HepG2 (cell line): ENCODE data around the gene SLC8B1. TPM values are rescaled to one million over a fixed set of nuclear protein-coding genes. Genes with fewer than 3 reads are reported as not detected.

Experiments
- ATAC-seq: fragments of 200-7000 bp; cut with Tn5 transposase; 3 replicates; pipeline ENCODE4 v1.9.1; 2020; ENCODE audit warnings: mild to moderate bottlenecking, moderate library complexity
- BruUV-seq: library from RNA; stranded (reverse); fragments of 400-500 nt; replicated peaks from 2 replicates; lab custom pipeline; 2021; lab: Mats Ljungman, UMichigan
- CTCF ChIA-PET: fragments of 300-600 bp; formaldehyde crosslinking; extraction: SDS; loops from one replicate; lab custom pipeline; 2021; ENCODE audit warnings: low total read pairs, inconsistent platforms, low intra/inter-chr PET ratio; lab: Yijun Ruan, JAX
- POLR2A ChIA-PET: fragments of 350-600 bp; sonication (Branson Sonifier 250); formaldehyde crosslinking; loops from one replicate; lab custom pipeline; 2020; ENCODE audit warnings: antibody characterized with exemption, inconsistent platforms; lab: Yijun Ruan, JAX
- DNase-seq: peaks from one replicate; pipeline ENCODE4 v3.0.0-alpha.2; 2015; ENCODE audit warnings: low spot score
- FAIRE-seq: peaks from 3 replicates; lab custom pipeline; 2011; peaks lifted over from hg19 to GRCh38; lab: Jason Lieb, UNC
- H2AFZ ChIP-seq: one replicate; pipeline ENCODE4 v1.6.1; 2011; ENCODE audit warnings: low read length, inconsistent platforms
- H3K27ac ChIP-seq: fragments of 300-600 bp; 3 replicates; pipeline ENCODE4 v1.8.0; 2011; ENCODE audit warnings: mixed run types, mild to moderate bottlenecking, mixed read lengths, low read length, inconsistent platforms; ENCODE audit not compliant: insufficient read depth; ENCODE audit errors: extremely low read length
- H3K27me3 ChIP-seq, 2 experiments: fragments of 200-600 bp in 1 of 2; 2 replicates in 1 of 2; 3 replicates in 1 of 2; pipeline versions ENCODE4 v1.6.0 to v1.8.0; 2011; ENCODE audit warnings: low read length in 2 of 2, mild to moderate bottlenecking in 2 of 2, moderate library complexity in 2 of 2, inconsistent platforms in 1 of 2; ENCODE audit not compliant: insufficient read depth in 2 of 2, control insufficient read depth in 1 of 2
- H3K36me3 ChIP-seq, 2 experiments: fragments of 200-600 bp in 1 of 2; replicated peaks in 1 of 2; 2 replicates in 1 of 2; 3 replicates in 1 of 2; pipeline versions ENCODE4 v1.5.1 to v1.8.0; 2011; ENCODE audit warnings: low read length in 2 of 2, inconsistent platforms in 1 of 2; ENCODE audit not compliant: insufficient read depth in 2 of 2, control insufficient read depth in 1 of 2
- H3K4me1 ChIP-seq: 2 replicates; pipeline ENCODE4 v1.5.1; 2012; ENCODE audit warnings: low read length, inconsistent platforms; ENCODE audit not compliant: insufficient read depth
- H3K4me2 ChIP-seq: 2 replicates; pipeline ENCODE4 v1.6.0; 2011; ENCODE audit warnings: low read depth, low read length, inconsistent platforms
- H3K4me3 ChIP-seq, 3 experiments: fragments of 200-600 bp in 1 of 3; sonication (generic), shearing (Covaris generic) in 1 of 3; replicated peaks in 1 of 3; 2 replicates each; pipeline ENCODE4 v1.5.1; 2011 to 2016; ENCODE audit warnings: low read length in 3 of 3, inconsistent platforms in 2 of 3, low read depth in 2 of 3, mild to moderate bottlenecking in 2 of 3, control low read depth in 1 of 3, mixed read lengths in 1 of 3; ENCODE audit not compliant: insufficient read depth in 1 of 3
- H3K79me2 ChIP-seq: one replicate; pipeline ENCODE4 v1.6.1; 2011; ENCODE audit warnings: low read length, inconsistent platforms; ENCODE audit not compliant: insufficient read depth
- H3K9ac ChIP-seq: 2 replicates; pipeline ENCODE4 v1.6.0; 2011; ENCODE audit warnings: mild to moderate bottlenecking, low read depth, low read length, inconsistent platforms; ENCODE audit not compliant: insufficient read depth
- H3K9me3 ChIP-seq: 2 replicates; pipeline ENCODE4 v1.5.1; 2012; ENCODE audit warnings: mild to moderate bottlenecking, low read length
- H4K20me1 ChIP-seq: 2 replicates; pipeline ENCODE4 v1.6.0; 2011; ENCODE audit warnings: inconsistent platforms, mild to moderate bottlenecking, low read length, moderate library complexity; ENCODE audit not compliant: insufficient read depth
- DMAP1 ChIP-seq: IDR thresholded peaks from 2 replicates; pipeline ENCODE4 v1.6.1; 2016
- ELF1 ChIP-seq: sonication (generic); formaldehyde crosslinking; IDR thresholded peaks from 2 replicates; pipeline ENCODE4 v1.4.0; 2020; ENCODE audit warnings: missing genetic modification reagents
- FIP1L1 ChIP-seq: fragments of 200-400 bp; formaldehyde crosslinking; IDR thresholded peaks from 2 replicates; pipeline ENCODE4 v1.6.1; 2018; ENCODE audit warnings: low read depth, mild to moderate bottlenecking, low read length, moderate library complexity, borderline replicate concordance; ENCODE audit not compliant: insufficient read depth
- HOXA3 ChIP-seq: sonication (generic); formaldehyde crosslinking; IDR thresholded peaks from 2 replicates; pipeline ENCODE4 v1.5.0; 2020; ENCODE audit warnings: missing genetic modification reagents
- IRF1 ChIP-seq: sonication (generic); formaldehyde crosslinking; IDR thresholded peaks from 2 replicates; pipeline ENCODE4 v1.4.0; 2020; ENCODE audit warnings: low read depth, mild to moderate bottlenecking, missing genetic modification reagents
- KDM4B ChIP-seq: sonication (generic); formaldehyde crosslinking; IDR thresholded peaks from 2 replicates; pipeline ENCODE4 v1.4.0; 2020; ENCODE audit warnings: missing genetic modification reagents
- NKX3-1 ChIP-seq: sonication (generic); formaldehyde crosslinking; IDR thresholded peaks from 2 replicates; pipeline ENCODE4 v1.5.0; 2020; ENCODE audit warnings: missing genetic modification reagents
- PLSCR1 ChIP-seq: sonication (generic); formaldehyde crosslinking; IDR thresholded peaks from 2 replicates; pipeline ENCODE4 v1.5.0; 2020; ENCODE audit warnings: missing genetic modification reagents, mild to moderate bottlenecking, borderline replicate concordance
- ZBTB38 ChIP-seq: sonication (generic); formaldehyde crosslinking; IDR thresholded peaks from 2 replicates; pipeline ENCODE4 v1.5.1; 2020; ENCODE audit warnings: mild to moderate bottlenecking, missing genetic modification reagents
- ZFP36L1 ChIP-seq: sonication (generic); formaldehyde crosslinking; IDR thresholded peaks from 2 replicates; pipeline ENCODE4 v1.8.0; 2022; ENCODE audit warnings: mild to moderate bottlenecking, missing genetic modification reagents, moderate library complexity
- ZNF234 ChIP-seq: sonication (generic); formaldehyde crosslinking; conservative IDR thresholded peaks from 2 replicates; pipeline ENCODE4 v1.5.1; 2020; ENCODE audit warnings: mild to moderate bottlenecking, missing genetic modification reagents
- ZNF3 ChIP-seq: IDR thresholded peaks from 2 replicates; pipeline ENCODE4 v1.7.0; 2017; ENCODE audit warnings: inconsistent platforms
- ZNF317 ChIP-seq: sonication (generic); formaldehyde crosslinking; IDR thresholded peaks from 2 replicates; pipeline ENCODE4 v1.5.0; 2020; ENCODE audit warnings: mild to moderate bottlenecking, missing genetic modification reagents
- ZNF639 ChIP-seq: conservative IDR thresholded peaks from 2 replicates; pipeline ENCODE4 v1.6.1; 2018; ENCODE audit warnings: missing genetic modification reagents
- WGBS: methylation state at CpG from one replicate; pipeline ENCODE4 v1.1.6; 2017; ENCODE audit warnings: low lambda C conversion rate; 5-methylcytosine and 5-hydroxymethylcytosine counted together
- in situ Hi-C: cut with HindIII; loops from 2 replicates; pipeline ENCODE4 v1.10.0; 2017; ENCODE audit warnings: low pct_unique_long_range_greater_than_20kb; ENCODE audit not compliant: extremely low pct_ligation_motif_present
- intact Hi-C: fragments of 100-400 bp; cut with micrococcal nuclease; formaldehyde crosslinking; loops from one replicate; pipeline ENCODE4 v1.10.0; 2022; ENCODE audit not compliant: unreplicated experiment
- polyA plus RNA-seq, 8 experiments: library from polyadenylated mRNA; depleted of rRNA in 3 of 8; stranded (reverse) in 7 of 8; unstranded in 1 of 8; fragments of >200 nt; fragmentation: Illumina TruSeq in 4 of 8; extraction: Trizol in 4 of 8; gene quantifications; 2 replicates each; pipeline versions ENCODE4 v1.2.1 to v1.2.3, GENCODE V29; 2011 to 2016; ENCODE audit warnings: low read depth in 4 of 8, missing spikeins in 1 of 8, mixed read lengths in 1 of 8; ENCODE audit not compliant: insufficient read depth in 1 of 8
- total RNA-seq, 5 experiments: library from RNA; depleted of rRNA; stranded (reverse); fragments of >200 nt; fragmentation: Illumina TruSeq; extraction: Trizol; gene quantifications; 2 replicates each; pipeline ENCODE4 v1.2.3, GENCODE V29; 2016; ENCODE audit warnings: low read depth in 1 of 5

The SLC8B1 gene
- total and polyA plus RNA-seq, 2 of the 13 experiments (the other 11 are each of a cell fraction or from before 2014, with no cell fraction given), result 6.8 to 8.0 TPM

GRCh38 chr12:113276306-113276705, 58.6 kb downstream of the SLC8B1 start:
- H3K9me3 ChIP-seq, result no peaks in the 10 kb centered on the region
- CTCF ChIA-PET, result no interaction called here
- no peak for ATAC-seq
- no TSS peak for BruUV-seq
- no peak for TF ChIP-seq ZNF234 (CRISPR knock-in tag)
- TF ChIP-seq DMAP1 (CRISPR knock-in tag), result no peak
- TF ChIP-seq NKX3-1 (CRISPR knock-in tag), result no peak
- TF ChIP-seq PLSCR1 (CRISPR knock-in tag), result no peak
- no peak for TF ChIP-seq HOXA3 (CRISPR knock-in tag)
- no peak for TF ChIP-seq KDM4B (CRISPR knock-in tag)
- no peak for TF ChIP-seq ZBTB38 (CRISPR knock-in tag)
- no peak for TF ChIP-seq IRF1 (CRISPR knock-in tag)
- no peak for TF ChIP-seq ZNF3 (CRISPR knock-in tag)
- TF ChIP-seq ZNF639, result no peak
- TF ChIP-seq ZNF317 (CRISPR knock-in tag), result no peak
- no peak for TF ChIP-seq ZFP36L1 (CRISPR knock-in tag)
- TF ChIP-seq FIP1L1, result no peak
- TF ChIP-seq ELF1 (CRISPR knock-in tag), result no peak
- TF ChIP-seq, all 625 proteins: peak for 0
- no peak for FAIRE-seq
- H3K4me2 ChIP-seq, result no peak overlapping the region
- DNase-seq, result no peak
- no peak overlapping the region for H3K9ac ChIP-seq
- no peak overlapping the region for H2AFZ ChIP-seq
- no peak overlapping the region for H3K4me3 ChIP-seq
- in situ Hi-C loops (no loop called here), intact Hi-C loops (loop anchor here (10.0 kb wide), 1 partner anchor 82 kb away; no protein-coding TSS in a partner anchor)
- H3K27me3 ChIP-seq, result no peaks in the 10 kb centered on the region
- no peaks in the 10 kb centered on the region for H4K20me1 ChIP-seq
- peaks cover 18% of the 10 kb centered on the region for H3K4me1 ChIP-seq
- no peaks in the 10 kb centered on the region for H3K79me2 ChIP-seq
- peaks cover 3 to 31% of the 10 kb centered on the region in 2 experiments; a peak in 4 of 5 replicates for H3K36me3 ChIP-seq
- POLR2A ChIA-PET, result no interaction called here
- 85% methylated on average over 8 of the region's 8 CpGs for WGBS
- H3K27ac ChIP-seq, result no peak overlapping the region
